ENCODE results near the gene POU6F2. TPM values are rescaled to one million over a fixed set of nuclear protein-coding genes. Genes with fewer than 3 reads are reported as not detected.

Gene POU6F2
- total and polyA plus RNA-seq, 2 of the 4 experiments (the other 2 are of a cell fraction): not detected

DNA sequence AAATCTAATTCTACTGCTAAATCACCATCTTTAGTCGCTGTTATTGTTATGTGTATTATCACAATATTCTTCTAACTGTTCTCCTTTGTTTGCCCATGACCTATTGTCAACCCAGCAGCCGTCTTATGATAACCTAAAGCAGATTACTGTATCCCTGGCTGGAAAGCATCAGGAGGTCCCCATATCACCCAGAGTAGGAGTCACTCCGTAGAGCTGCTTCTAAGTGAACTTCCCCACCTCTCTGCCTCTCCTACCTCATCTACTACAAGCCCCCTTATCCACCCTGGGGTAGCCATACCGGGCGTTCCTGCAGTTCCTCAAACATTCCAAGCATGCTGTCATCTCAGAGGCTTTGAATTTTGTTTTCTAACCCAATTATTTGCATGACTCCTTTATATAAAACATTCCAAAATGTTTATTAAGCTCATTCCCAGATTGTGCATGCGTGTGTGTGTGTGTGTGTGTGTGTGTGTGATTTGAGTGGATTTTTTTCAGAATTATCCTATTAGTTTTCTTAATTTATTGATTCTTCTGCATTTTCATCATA is 39.7 kb downstream of the POU6F2 start:
- 40% methylated on average over 2 of the region's 6 CpGs; no CpG with 5 or more reads in 1 of the 2 experiments for whole genome bisulfite sequencing, 2 experiments (ENCODE audit: extremely low coverage in 2 of 2, insufficient read length in 1 of 2)
- TF ChIP-seq MAZ (IDR thresholded peaks at IDR 0.05; ENCODE audit: borderline replicate concordance, low read depth, low read length) (no peak), CEBPB (IDR thresholded peaks at IDR 0.05; ENCODE audit: low read depth, low read length) (no peak), CTCF (conservative IDR thresholded peaks at IDR 0.05; ENCODE audit: low read depth, low read length) (no peak)
- H3K36me3 ChIP-seq (ENCODE audit: control insufficient read depth, insufficient read depth, low read length): no peaks in the 10 kb centered on the region
- H2BK15ac ChIP-seq (ENCODE audit: low read depth, low read length): no peak overlapping the region
- intact Hi-C loops (cut with micrococcal nuclease) (no loop called here), in situ Hi-C loops (cut with MboI; ENCODE audit: low sequenced_read_pairs) (no loop called here), dilution Hi-C loops (cut with HindIII; ENCODE audit: low sequenced_read_pairs, unreplicated experiment) (no loop called here)
- H4K5ac ChIP-seq (ENCODE audit: low read depth, low read length): no peak overlapping the region
- H3K14ac ChIP-seq (replicated peaks; ENCODE audit: low read depth, low read length): no peak overlapping the region
- no peak overlapping the region for H3K9ac ChIP-seq (ENCODE audit: low read depth, low read length)
- ChIA-PET CTCF (no interaction called here), POLR2A (ENCODE audit: unreplicated experiment) (no interaction called here)
- no peaks in the 10 kb centered on the region for H3K9me1 ChIP-seq (ENCODE audit: insufficient read depth, low read length)
- H3K4me2 ChIP-seq (ENCODE audit: low read depth, low read length): no peak overlapping the region
- no peak overlapping the region for H4K8ac ChIP-seq (ENCODE audit: low read depth in 2 of 2, low read length in 2 of 2)
- BruUV-seq (replicated peaks): no TSS peak
- no peak overlapping the region for H3K18ac ChIP-seq (ENCODE audit: low read depth, low read length)
- H4K20me1 ChIP-seq (ENCODE audit: insufficient read depth, low read length): no peaks in the 10 kb centered on the region
- H3K4me3 ChIP-seq (ENCODE audit: insufficient read depth, low read depth, low read length): no peak overlapping the region
- no peak overlapping the region for H2AFZ ChIP-seq (replicated peaks; ENCODE audit: low read length, poor library complexity)
- no peak overlapping the region for H2AK5ac ChIP-seq (ENCODE audit: low read depth, low read length)
- H3K79me1 ChIP-seq (ENCODE audit: low read depth in 1 of 2, low read length in 2 of 2): no peaks in the 10 kb centered on the region
- no peak overlapping the region for H4K91ac ChIP-seq (ENCODE audit: insufficient read depth, low read depth, low read length)
- no peaks in the 10 kb centered on the region for H3K4me1 ChIP-seq (ENCODE audit: control insufficient read depth, insufficient read depth, low read length)
- H2AK9ac ChIP-seq (replicated peaks; ENCODE audit: low read depth, low read length, poor library complexity): no peak overlapping the region
- no peaks in the 10 kb centered on the region for H3K27me3 ChIP-seq (ENCODE audit: control insufficient read depth, insufficient read depth, low read length)
- no peak overlapping the region for H2BK120ac ChIP-seq (ENCODE audit: low read depth, low read length)
- H3K23ac ChIP-seq (ENCODE audit: low read depth, low read length): no peak overlapping the region
- H3K9me3 ChIP-seq (ENCODE audit: control insufficient read depth, insufficient read depth, low read length): no peaks in the 10 kb centered on the region
- DNase-seq: no peak
- ATAC-seq (ENCODE audit: low read depth): no peak
- no peak overlapping the region for H2BK20ac ChIP-seq (ENCODE audit: low read depth, low read length)
- no peak overlapping the region for H3K56ac ChIP-seq (ENCODE audit: extremely low read depth, insufficient read depth, low read length)
- H2BK5ac ChIP-seq (ENCODE audit: low read depth, low read length, poor library complexity, severe bottlenecking): no peak overlapping the region
- no peak overlapping the region for H3K4ac ChIP-seq (ENCODE audit: low read depth, low read length)
- no peak overlapping the region for H3K27ac ChIP-seq (ENCODE audit: insufficient read depth, low read length)

All from IMR-90 (cell line).